ENCODE data around the gene SYCE3. TPM values are rescaled to one million over a fixed set of nuclear protein-coding genes. Genes with fewer than 3 reads are reported as not detected.

Gene SYCE3
- total and polyA plus RNA-seq, 8 donors = 0.45 to 0.80 (median 0.63) TPM; not detected in 5

DNA sequence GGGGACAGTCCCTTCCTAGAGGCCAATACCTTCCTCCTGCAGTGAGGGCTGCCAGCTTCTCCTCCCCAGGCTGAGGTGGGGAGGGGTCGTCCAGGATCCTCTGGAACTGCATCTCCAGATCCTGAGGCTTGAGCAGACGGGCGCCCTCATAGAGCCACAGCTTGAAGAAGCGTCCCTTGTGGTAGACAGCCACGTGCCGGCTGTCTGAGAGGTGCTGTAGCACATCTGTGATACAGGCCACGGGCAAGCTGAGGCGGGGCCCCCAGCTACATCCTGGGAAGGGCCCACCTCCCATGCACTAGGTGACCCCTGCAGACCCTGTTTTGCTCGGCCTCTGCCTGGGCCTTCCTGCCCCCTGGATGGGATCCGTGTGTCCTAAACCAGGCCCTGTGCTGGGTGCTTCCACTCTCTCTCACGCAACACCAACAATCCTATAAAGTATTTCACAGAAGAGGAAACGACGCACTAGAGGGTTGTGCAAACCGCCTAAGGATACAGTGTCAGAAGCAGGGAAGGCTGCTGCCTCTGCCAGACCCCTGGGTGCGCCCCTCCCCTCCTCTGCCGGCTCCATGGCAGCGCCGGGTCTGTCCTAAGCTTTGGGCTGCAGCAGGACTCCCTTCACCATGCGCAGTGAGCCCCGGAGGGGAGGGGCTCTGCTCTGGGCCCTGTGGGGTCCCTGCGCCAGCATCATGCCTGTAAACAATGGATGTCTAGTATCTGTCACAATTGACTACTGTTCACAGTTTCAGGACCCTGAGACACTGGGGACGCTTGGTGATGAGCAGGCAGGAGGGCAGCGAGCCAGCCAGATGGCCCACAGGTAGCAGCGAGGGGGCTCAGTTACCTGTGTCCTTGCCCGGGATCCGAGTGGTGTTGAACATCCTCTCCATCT is 11.0 kb upstream of the SYCE3 start:
- no peak overlapping the region for H3K4me3 ChIP-seq
- H3K4me1 ChIP-seq = peaks cover 0 to 10% (median 2%) of the 10 kb centered on the region in 3 donors
- no peak overlapping the region for H3K27ac ChIP-seq
- TF ChIP-seq, protein P1, sequence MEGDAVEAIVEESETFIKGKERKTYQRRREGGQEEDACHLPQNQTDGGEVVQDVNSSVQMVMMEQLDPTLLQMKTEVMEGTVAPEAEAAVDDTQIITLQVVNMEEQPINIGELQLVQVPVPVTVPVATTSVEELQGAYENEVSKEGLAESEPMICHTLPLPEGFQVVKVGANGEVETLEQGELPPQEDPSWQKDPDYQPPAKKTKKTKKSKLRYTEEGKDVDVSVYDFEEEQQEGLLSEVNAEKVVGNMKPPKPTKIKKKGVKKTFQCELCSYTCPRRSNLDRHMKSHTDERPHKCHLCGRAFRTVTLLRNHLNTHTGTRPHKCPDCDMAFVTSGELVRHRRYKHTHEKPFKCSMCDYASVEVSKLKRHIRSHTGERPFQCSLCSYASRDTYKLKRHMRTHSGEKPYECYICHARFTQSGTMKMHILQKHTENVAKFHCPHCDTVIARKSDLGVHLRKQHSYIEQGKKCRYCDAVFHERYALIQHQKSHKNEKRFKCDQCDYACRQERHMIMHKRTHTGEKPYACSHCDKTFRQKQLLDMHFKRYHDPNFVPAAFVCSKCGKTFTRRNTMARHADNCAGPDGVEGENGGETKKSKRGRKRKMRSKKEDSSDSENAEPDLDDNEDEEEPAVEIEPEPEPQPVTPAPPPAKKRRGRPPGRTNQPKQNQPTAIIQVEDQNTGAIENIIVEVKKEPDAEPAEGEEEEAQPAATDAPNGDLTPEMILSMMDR (IDR thresholded peaks at IDR 0.05) = no peak
- H3K9me3 ChIP-seq = no peaks in the 10 kb centered on the region
- FAIRE-seq (no peak), ATAC-seq (no peak), DNase-seq (peak in 1 of 6 donors; percentile 51)
- intact Hi-C loops (cut with DNase I) = no loop called here
- H3K27me3 ChIP-seq = no peaks in the 10 kb centered on the region
- H3K36me3 ChIP-seq = peaks cover 0 to 16% (median 0%) of the 10 kb centered on the region in 3 donors
- WGBS, 2 donors = 88% methylated on average over 26 of the region's 26 CpGs

DNA sequence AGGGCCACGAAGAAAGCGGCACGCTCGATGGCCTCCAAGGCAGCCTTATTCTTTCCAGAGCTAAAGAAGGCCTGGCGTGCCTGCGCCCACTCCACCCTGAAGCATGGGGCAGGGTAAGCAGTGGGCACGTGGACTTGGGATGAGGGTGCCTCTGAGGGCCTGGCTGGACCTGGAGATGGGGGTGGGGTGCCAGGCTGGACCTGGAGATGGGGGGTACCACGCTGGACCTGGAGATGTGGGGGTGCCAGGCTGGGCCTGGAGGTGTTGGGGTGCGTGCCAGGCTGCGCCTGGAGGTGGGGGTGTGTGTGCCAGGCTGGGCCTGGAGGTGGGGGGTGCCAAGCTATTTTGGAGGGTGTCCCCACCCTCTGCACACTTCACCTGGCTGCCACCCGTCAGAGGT is 10.2 kb upstream of the SYCE3 start:
- H3K4me1 ChIP-seq = peaks cover 0 to 14% (median 6%) of the 10 kb centered on the region in 3 donors
- H3K4me3 ChIP-seq = no peak overlapping the region
- ATAC-seq = no peak
- peaks cover 0 to 16% (median 0%) of the 10 kb centered on the region in 3 donors for H3K36me3 ChIP-seq
- intact Hi-C loops (cut with DNase I) = no loop called here
- WGBS, 2 donors = 91 to 95% methylated on average over 11 of the region's 11 CpGs
- no peaks in the 10 kb centered on the region for H3K27me3 ChIP-seq
- H3K27ac ChIP-seq = no peak overlapping the region
- no peaks in the 10 kb centered on the region for H3K9me3 ChIP-seq
- TF ChIP-seq, protein P1 (IDR thresholded peaks at IDR 0.05) = no peak
- DNase-seq = peak in 2 of 6 donors; percentile 32 to 66
- no peak for FAIRE-seq

- WGBS, 2 donors = 86 to 88% methylated on average over 26 of the region's 26 CpGs
- FAIRE-seq = no peak
- no peaks in the 10 kb centered on the region for H3K9me3 ChIP-seq
- H3K4me1 ChIP-seq = peaks cover 0 to 14% (median 6%) of the 10 kb centered on the region in 3 donors
- peak in 2 of 6 donors; percentile 37 to 40 for DNase-seq
- H3K27ac ChIP-seq = no peak overlapping the region
- no peak overlapping the region for H3K4me3 ChIP-seq
- H3K27me3 ChIP-seq = no peaks in the 10 kb centered on the region
- peaks cover 0 to 16% (median 0%) of the 10 kb centered on the region in 3 donors for H3K36me3 ChIP-seq
- TF ChIP-seq, protein P1 (IDR thresholded peaks at IDR 0.05) = no peak
- no peak for ATAC-seq
- intact Hi-C loops (cut with DNase I) = no loop called here
Measured at GRCh38 chr22:50571264-50572175, 8.8 kb upstream of the SYCE3 start.

- Histone ChIP-seq H3K27me3 (no peaks in the 10 kb centered on the region), H3K4me3 (no peak overlapping the region), H3K9me3 (no peaks in the 10 kb centered on the region), H3K27ac (no peak overlapping the region), H3K4me1 (peaks cover 0 to 14% (median 6%) of the 10 kb centered on the region in 3 donors), H3K36me3 (peaks cover 0 to 16% (median 0%) of the 10 kb centered on the region in 3 donors)
- FAIRE-seq = no peak
- DNase-seq = no peak
- 90 to 93% methylated on average over 12 of the region's 12 CpGs for WGBS, 2 donors
- no peak for ATAC-seq
- TF ChIP-seq, protein P1 (IDR thresholded peaks at IDR 0.05) = no peak
- intact Hi-C loops (cut with DNase I) = no loop called here
Measured at GRCh38 chr22:50570861-50571260, 8.1 kb upstream of the SYCE3 start.

Measured in pancreas (tissue), 10 donors.